IPS-18c (cell line): ENCODE data around the gene ZNF280A.

Experiments used
- H3K4me3 ChIP-seq: 2 replicates; pipeline ENCODE4 v1.7.0; 2013; ENCODE audit warnings: low read depth, mild to moderate bottlenecking, low read length, moderate library complexity; ENCODE audit not compliant: insufficient read depth
- H3K9me3 ChIP-seq: one replicate; pipeline ENCODE4 v1.6.1; 2013; ENCODE audit warnings: mild to moderate bottlenecking, low read length, moderate library complexity; ENCODE audit not compliant: control insufficient read depth, insufficient read depth

ZNF280A gene, protein sequence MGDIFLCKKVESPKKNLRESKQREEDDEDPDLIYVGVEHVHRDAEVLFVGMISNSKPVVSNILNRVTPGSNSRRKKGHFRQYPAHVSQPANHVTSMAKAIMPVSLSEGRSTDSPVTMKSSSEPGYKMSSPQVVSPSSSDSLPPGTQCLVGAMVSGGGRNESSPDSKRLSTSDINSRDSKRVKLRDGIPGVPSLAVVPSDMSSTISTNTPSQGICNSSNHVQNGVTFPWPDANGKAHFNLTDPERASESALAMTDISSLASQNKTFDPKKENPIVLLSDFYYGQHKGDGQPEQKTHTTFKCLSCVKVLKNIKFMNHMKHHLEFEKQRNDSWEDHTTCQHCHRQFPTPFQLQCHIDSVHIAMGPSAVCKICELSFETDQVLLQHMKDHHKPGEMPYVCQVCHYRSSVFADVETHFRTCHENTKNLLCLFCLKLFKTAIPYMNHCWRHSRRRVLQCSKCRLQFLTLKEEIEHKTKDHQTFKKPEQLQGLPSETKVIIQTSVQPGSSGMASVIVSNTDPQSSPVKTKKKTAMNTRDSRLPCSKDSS

DNA sequence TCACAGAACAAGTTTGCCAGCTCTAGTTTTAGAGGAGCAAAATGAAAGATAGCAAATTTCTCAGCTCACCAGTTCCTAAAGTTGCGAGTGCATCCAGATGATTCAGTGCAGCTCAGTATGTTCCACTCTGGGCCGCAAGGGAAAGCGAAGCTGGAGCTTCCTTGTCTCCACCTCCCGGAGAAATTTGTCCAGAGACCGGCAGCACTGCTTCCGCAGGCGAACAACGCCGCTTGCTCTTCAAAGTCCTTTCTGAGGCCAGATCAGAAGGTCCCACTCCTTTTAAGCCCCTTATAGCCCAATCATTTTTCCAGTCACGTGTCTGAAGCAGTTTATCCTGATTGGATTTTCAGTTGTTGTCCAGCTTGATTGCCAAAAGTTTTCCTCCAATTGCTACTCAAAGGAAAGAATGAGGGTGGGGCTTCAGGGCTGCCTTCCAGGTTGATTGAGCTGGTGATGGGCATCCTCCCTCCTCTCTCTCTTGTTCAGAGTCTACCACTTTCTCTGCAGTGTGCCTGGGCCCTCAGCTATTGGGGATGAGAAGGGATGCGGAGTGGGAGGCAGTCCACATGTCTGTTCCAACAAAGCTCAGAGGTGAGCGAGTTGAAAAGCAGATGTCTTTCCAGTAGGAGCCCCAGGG is at the start of gene ZNF280A:
Gene ZNF280A (minus strand): TSS at position 251 of the 637 bp plus-strand sequence. CDS start 4,640 bp downstream, outside the sequence.
- H3K9me3 ChIP-seq = no peaks in the 10 kb centered on the region

DNA sequence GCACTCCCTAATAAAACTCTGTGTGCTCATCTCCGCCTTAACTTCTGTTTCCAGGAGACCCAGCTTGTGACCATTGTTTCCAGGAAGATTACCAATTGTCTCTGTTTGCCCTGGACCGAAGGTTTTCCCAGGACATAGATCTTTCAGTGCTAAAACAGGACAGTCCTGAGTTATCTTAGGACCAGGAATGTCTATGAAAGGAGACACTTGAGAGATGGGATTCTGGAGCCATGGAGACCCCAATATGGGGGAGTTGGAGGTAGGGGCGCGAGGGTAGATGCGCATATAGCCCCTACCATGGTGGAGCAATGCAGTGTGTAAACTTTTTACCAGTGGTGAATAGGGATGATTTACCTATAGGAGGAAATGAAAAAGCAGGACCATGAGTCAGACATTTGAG is 49.1 kb upstream of the ZNF280A start:
- no peak overlapping the region for H3K4me3 ChIP-seq
- peaks cover 6% of the 10 kb centered on the region for H3K9me3 ChIP-seq

More for the DNA sequence above, at the start of gene ZNF280A:
- no peak within 1 kb of the TSS for H3K4me3 ChIP-seq

DNA sequence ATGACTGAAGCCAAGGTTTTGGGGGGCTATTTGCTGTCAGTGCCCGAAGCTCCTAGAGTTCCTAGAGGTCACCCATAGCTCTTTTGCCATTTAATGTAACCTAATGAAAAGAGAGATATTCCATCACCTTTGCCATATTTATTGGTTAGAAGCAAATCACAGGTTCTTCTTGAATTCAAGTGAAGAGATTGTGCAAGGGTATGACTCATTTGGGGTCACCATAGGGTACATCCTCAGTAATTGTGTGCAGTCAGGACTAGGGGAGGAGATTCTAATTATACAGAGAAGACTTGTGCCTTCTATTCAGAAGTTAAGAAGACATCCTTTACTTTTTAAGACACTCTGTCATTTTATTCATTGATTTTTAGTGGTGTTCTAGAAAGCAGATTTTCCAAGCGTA is 45.9 kb upstream of the ZNF280A start:
- peaks cover 6% of the 10 kb centered on the region for H3K9me3 ChIP-seq
- H3K4me3 ChIP-seq = no peak overlapping the region

DNA sequence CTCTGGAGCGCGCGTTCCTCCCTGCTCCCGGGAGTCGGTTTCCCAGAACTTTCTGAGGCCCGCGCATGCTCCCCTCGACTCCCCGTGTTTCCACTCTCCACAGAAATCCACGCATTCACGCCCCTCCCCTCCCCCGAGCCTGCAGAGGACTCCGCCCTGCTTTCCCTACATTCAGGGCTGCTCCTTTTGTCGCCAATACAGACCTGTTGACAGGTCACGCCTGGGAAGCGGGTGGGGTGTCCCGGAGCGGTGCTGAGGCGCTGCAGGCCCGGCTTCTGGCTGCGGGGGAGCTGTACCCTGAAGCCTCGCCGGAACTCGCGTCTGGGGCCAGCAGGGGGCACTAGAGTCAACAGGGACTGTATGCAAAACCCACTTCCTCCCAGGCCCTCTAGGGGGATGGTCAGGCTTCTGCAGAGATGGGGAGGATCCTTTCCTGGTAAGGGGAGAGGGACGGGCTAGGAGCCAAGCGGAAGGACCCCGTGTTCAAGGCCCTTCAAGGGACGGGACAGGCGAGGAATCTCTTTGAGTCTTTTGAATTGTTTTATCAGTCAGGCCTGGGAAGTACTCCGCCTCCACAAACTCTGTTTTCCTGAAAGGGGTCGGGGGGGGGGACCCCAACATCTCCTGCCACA is 39.0 kb upstream of the ZNF280A start, which contains the start of gene PRAME:
Gene PRAME (minus strand): TSS at position 294 of the 632 bp plus-strand sequence. CDS start 2,433 bp downstream, outside the sequence.
- Histone ChIP-seq H3K9me3 (peaks cover 12% of the 10 kb centered on the region), H3K4me3 (no peak within 1 kb of the TSS)

DNA sequence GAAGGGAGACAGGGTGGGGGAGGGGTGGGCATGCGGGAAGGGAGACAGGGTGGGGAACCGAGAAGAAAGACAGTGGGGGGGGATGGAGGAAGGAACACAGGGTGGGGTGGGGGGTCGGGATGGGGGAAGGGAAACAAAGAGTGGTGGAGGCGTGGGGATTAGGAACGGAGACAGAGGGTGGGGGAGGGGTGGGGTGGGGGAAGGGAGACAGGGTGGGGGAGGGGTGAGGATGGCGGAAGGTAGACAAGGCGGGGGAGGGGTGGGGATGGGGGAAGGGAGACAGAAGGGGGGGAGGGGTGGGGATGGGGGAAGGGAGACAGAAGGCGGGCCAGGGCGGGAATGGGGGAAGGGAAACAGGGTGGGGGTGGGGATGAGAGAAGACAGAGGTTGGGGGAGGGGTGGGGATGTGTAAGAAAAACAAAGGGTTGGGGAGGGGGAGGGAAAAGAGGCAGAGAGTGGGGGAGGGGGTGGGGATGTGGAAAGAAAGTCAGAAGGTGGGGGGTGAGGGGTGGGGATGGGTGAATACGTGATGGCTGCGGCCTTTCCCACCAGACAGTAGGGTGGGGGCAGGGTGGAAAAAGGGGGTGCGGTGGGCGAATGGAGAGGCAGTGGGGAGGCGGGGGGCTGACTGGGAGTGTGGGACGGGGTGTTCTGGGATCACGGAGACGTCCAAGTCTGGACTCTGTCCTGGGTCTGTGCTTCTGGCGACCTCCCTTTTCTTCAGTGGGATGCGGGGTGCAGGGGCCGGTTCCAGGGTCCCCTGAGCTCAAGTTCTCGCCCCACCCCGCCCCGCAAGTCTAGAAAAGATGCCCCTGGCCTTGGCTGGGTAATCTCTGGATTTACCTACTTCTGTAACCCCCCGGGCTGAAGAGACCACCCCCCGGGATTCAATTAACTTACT is 38.3 kb upstream of the ZNF280A start:
- Histone ChIP-seq H3K4me3 (no peak overlapping the region), H3K9me3 (peaks cover 12% of the 10 kb centered on the region)

DNA sequence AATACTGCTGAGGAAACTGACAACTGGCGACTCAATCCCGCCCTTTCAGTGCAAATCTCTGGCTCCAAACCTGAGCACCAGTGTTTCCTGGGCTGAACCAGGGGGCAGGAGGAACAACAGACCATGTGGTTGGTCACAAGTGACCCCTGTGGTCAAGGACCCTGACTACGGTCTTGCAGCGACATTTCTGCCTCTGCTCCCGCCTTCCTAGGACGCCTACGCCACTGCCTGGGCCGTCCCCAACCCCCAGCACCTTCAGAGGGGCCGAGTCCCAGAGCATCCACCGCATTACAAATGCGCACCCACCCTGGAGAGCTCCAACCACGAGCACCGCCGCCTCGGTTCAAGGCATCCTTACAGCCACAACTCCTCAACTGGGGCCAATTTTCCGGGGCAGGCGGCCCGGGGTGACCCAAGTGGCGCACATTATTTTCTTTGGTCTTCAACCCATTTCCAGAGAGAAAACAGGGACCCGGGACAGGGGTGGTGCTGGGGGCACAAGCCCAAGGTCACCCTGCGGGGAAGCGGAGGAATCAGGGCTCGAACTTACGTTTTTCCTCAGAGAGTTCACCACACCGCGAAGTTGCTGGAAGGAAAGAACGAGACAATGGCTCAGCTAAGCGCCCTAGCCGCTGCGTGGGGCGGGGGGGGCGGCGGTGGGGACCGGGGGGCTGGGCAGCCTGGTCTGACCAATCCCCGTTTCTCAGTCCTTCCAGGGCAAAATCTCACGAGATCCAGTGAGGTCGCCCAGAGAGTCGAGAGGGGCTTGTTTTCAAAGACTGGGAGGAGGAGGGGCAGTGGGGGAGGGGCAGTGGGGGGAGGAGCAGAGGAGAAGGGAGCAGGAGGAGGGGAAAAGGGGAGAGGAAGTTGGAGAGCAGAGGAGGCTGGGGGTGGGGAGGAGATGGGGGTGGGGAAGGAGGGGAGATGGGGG is 37.2 kb upstream of the ZNF280A start:
- Histone ChIP-seq H3K4me3 (no peak overlapping the region), H3K9me3 (peaks cover 12% of the 10 kb centered on the region)

DNA sequence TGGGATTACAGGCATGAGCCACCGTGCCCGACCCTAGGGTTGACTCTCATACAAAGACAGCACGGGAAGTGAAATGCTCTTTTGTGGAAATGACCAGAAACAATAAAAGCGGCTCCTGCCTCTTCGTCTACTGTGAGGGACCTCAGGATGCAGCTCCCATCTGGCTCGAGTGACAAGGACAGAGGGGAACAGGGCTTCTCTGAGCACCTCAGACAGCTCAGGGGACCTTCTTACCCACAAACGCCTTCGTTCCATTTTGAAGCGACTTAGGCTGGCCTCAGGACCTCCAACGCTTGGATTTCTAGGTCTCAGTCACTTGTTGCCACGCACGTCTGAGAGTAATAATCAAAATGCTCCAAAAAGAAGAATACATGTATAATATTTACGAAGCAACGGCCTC is 36.5 kb upstream of the ZNF280A start:
- peaks cover 12% of the 10 kb centered on the region for H3K9me3 ChIP-seq
- H3K4me3 ChIP-seq = no peak overlapping the region

DNA sequence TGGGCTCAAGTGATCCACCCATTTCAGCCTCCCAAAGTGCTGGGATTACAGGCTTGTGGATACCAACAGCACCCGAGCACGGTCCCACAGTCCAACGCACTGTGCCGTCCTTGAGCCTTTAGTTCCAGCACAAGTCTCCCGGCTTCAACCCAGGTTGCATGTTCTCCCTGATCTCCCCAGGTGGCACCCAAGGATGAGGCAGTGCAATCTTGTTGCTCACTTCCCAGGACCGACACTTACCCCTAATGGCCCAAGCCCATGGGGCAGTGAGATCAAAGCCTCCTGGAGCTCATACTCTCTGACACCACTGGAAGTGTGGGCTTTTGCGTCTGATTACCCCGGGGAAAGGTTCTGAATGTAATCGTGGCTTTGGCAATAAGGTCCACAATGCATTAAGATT is 35.5 kb upstream of the ZNF280A start:
- peaks cover 9% of the 10 kb centered on the region for H3K9me3 ChIP-seq
- no peak overlapping the region for H3K4me3 ChIP-seq

DNA sequence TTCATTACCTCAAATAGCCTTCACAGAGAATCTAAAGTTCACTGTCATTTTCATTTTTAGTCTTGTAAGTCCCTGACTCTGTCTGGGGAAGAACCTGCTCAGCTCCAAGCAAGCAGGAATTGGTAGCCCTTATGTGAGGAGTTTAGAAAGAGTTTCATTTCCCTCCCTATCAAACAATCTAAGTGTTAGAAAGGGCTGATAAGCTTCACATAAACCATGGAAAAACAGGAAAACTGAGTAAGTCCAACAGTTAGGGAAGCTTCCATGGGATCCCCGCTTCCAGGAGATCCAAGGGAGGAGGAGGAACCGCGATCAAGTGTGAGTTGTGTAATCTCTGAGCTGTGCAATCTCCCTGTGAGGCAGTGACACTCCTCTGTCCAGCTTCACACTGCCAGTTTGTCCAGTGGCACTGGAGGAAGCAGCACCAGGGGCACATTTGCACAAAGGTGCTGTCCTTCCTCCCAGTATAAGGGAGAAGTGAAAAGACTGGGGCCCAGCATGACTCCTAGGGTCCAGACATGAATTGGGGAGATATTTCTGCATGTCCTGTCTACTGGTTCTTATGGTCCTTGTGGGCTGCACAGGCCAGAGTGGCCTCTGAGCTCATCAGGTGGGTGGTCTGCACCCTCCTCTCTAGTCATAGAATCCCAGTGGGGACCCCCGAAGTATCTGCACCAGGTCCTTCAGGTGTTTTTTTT is 34.7 kb upstream of the ZNF280A start:
- Histone ChIP-seq H3K9me3 (peaks cover 9% of the 10 kb centered on the region), H3K4me3 (no peak overlapping the region)

DNA sequence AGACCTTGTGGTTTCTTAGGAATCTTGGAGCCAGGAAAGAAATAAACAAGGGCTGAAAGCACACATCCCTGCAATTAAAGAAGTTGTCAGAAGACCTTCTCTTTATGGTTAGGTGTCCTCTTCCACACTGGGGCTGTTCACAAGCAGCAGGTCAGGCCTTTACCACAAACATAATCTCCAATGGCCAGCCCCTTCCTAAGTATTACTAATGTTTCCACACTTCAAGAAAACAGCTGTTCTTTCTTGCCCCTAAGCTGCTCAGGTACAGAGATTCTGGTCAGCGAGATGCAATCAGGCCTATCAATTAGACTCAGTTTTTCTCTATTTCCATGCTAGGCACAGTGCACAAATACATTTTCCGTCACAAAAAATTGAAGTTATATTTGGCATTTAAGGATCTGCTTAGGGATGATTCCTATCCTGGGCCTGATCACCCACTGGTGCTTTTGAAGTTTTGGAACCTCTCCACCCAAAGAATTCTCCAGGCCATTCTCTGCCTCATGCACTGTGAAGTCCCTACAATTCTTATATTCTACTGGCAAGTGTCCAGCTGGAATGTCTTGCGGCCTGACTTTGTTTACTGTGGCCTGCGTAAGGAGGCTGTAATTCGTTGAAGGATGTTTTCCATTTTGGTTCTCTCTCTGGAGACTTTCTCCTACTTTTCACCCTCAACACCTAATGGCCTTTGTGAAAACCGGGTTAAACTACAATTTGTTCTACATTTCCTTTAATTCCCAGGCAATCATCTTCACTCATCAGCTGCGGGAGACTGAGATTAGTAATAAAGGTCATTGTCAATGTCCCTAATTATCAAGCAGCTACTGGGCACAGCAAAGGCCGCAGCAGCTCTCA is 33.9 kb upstream of the ZNF280A start:
- Histone ChIP-seq H3K9me3 (peaks cover 6% of the 10 kb centered on the region), H3K4me3 (no peak overlapping the region)

DNA sequence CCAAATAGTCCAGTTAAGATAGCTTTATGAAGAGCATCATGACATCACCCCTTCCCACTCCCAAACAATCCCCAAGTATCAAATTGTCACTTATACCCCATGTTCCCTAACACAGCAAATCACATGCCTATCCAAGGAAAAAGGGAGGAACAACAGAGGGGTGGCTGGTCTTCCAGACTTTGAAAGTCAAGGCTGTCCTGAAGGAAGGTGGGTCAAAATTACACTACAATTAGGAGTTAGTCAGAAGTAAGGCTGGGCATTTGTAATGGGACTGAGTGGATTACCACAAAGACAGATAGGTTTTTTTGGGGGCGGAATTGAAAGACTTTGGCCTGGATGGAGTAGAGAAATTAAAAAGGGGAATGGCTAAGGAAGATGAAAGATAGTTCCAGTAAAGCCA is 33.1 kb upstream of the ZNF280A start:
- H3K4me3 ChIP-seq = no peak overlapping the region
- peaks cover 2% of the 10 kb centered on the region for H3K9me3 ChIP-seq

DNA sequence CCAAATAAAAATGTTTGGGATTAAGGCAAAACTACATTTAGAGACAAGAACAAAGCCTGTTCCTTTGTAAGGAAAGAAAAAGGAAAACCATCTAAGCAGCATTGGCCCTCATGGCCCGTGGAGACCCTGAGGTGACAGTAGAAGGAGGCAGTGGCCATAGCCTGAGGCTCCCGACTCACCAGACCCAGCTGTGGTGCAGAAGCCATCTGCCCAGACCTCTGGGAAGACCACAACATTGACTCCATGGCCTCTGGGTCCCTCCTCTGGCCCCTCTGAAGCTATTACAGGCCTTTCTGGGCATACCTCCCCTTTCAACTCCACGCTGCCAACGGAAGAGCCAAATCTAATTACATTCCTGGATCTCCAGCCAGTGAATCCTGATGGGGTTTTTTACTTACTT is 32.6 kb upstream of the ZNF280A start:
- no peak overlapping the region for H3K4me3 ChIP-seq
- peaks cover 2% of the 10 kb centered on the region for H3K9me3 ChIP-seq

DNA sequence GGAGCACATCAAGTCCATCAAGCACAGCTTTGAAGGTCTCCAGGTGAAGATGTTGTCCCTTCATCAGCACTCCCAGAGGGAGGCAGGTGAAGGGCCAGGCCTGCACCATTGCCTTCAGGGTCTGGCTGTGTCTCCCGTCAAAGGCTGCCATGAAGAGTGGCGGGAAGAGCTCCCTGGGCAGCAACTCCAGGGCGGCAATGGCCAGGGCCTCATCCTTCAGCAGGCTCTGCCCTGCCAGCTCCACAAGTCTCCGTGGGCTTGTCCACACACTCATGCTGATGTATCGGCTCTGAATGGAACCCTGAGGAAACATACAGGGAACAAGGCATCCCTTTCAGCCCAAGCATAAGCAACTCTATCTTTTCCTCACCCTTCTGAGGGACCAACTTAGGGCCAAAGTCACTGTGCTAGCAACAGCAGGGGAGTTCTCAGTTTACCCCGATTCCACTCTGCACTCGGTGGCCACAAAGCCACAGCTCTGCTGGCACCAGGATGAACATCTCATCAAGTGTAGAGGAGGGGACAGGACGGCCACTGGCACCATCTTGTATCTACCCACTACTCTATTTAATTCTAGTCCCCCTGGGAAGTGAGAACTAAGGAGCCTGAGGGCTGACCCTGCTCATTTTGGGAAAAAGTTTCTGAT is 30.8 kb upstream of the ZNF280A start:
- Histone ChIP-seq H3K9me3 (no peaks in the 10 kb centered on the region), H3K4me3 (no peak overlapping the region)

DNA sequence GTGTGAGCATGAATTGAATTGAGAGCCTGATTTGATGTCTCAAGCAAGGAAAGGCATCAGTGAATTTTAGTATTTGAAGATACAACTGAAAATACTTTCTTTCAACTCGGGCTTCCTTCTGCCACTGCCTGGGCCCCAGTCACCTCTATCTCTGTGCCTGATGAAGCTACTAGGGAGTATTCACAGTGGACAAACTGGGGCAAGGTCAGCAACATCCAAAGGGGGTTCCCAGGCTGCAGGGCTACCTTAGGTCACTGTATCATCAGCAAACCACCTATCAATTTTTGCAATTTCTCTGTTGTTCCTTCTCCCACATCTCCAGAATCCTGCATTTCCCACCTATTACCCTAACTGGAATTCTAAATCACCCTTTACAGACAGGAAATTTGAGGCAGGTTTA is 28.8 kb upstream of the ZNF280A start:
- Histone ChIP-seq H3K4me3 (no peak overlapping the region), H3K9me3 (no peaks in the 10 kb centered on the region)
